H7 (cell line): ENCODE results near the gene AHCYL1. TPM values are rescaled to one million over a fixed set of nuclear protein-coding genes. Genes with fewer than 3 reads are reported as not detected.
A peak's percentile ranks its signal among the peaks of the same experiment; 100 is the strongest.

ENCODE experiments used
- DNase-seq: peaks from one replicate; pipeline ENCODE4 v3.0.0; 2012
- H3K27me3 ChIP-seq: 2 replicates; pipeline ENCODE4 v1.6.0; 2011; ENCODE audit warnings: mild to moderate bottlenecking, low read length; ENCODE audit not compliant: control insufficient read depth, insufficient read depth
- H3K36me3 ChIP-seq: replicated peaks from 2 replicates; pipeline ENCODE4 v1.5.1; 2011; ENCODE audit warnings: low read length; ENCODE audit not compliant: control insufficient read depth, insufficient read depth
- H3K4me3 ChIP-seq: 2 replicates; pipeline ENCODE4 v1.5.1; 2011; ENCODE audit warnings: low read depth, mild to moderate bottlenecking, control low read depth, low read length, moderate library complexity; ENCODE audit not compliant: insufficient read depth
- total RNA-seq: library from RNA; depleted of rRNA; stranded (reverse); fragments of >200 nt; shearing (Covaris generic); gene quantifications from 2 replicates; pipeline ENCODE4 v1.2.3, GENCODE V29; 2014; rRNA removed

The AHCYL1 gene
- total RNA-seq, 1 experiment from 2014 or later = 49.1 TPM

DNA sequence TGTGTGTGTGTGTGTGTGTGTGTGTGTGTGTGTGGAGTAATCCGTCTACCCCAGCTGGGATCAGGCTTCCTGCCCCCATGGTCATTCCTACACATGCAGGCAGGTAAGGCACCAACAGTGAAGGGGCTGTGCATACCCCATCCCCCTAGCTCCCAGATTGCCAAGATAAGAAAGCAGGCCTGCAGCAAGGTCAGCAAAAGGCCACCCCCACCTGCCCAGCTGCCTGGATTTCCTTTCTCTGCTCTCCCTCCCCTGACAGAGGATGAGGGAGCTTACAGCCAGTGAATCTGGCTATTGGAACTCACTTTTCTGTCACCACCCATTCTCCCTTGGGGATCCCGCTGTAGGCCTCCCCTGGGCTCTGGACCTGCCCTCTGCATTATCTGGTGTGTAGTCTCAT, 78.0 kb downstream of the AHCYL1 start:
- Histone ChIP-seq H3K4me3 (no peak overlapping the region), H3K27me3 (peaks cover 32% of the 10 kb centered on the region), H3K36me3 (peaks cover 9% of the 10 kb centered on the region)
- DNase-seq = no peak

- peaks cover 43% of the 10 kb centered on the region for H3K27me3 ChIP-seq
- no peak overlapping the region for H3K4me3 ChIP-seq
- peak; percentile 26 for DNase-seq
- H3K36me3 ChIP-seq = peaks cover 5% of the 10 kb centered on the region; the same call in 1 of the 2 replicates
Observed at GRCh38 chr1:110063781-110064180, 79.2 kb downstream of the AHCYL1 start.

- H3K36me3 ChIP-seq = peaks cover 4% of the 10 kb centered on the region; the same call in 1 of the 2 replicates
- no peak overlapping the region for H3K4me3 ChIP-seq
- H3K27me3 ChIP-seq = peaks cover 53% of the 10 kb centered on the region
- peak; percentile 46 for DNase-seq
Observed at GRCh38 chr1:110064576-110065337, 80.2 kb downstream of the AHCYL1 start.

DNA sequence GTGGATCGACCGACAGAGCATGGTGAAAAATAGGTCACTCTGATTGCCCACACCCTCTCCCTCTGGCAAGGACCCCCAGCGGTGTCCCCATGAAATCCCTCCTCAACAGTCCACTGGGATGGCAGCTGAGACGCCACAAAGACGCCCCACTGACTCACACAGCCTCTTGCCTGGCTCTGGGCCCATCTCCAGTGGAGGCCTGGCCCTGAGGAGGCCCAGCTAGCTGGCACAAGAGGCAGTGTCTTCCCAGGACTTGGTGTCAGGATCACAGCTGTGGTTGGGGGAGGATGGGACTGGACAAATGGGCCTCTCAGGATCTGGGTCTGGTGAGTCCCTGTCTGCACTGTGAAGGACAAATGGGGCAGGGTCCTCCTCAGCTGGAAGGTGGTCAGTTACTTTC, 81.3 kb downstream of the AHCYL1 start:
- DNase-seq = no peak
- Histone ChIP-seq H3K36me3 (peaks cover 4% of the 10 kb centered on the region; the same call in 1 of the 2 replicates), H3K4me3 (no peak overlapping the region), H3K27me3 (peaks cover 63% of the 10 kb centered on the region)

DNA sequence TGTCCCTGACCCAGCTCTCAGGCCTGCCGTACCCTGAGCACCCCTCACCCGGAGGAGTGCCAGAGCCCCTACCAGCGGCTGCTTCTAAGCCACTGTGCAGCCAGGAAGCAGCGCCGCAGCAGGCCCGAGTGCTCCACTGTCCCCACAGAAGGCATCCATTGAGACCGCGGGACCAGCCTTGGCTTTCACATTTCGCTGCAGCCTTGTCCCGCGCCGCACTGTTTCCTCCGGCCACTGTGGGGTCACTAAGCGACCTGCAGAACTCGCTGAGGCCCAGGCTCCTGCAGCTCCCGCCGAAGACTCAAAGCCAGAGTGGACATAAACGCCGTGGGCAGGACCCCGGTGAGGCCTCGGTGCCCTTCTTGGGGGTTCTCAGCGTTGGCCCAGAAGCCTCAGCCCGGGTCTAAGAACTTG, 82.9 kb downstream of the AHCYL1 start:
- H3K27me3 ChIP-seq = peaks cover 80% of the 10 kb centered on the region
- no peaks in the 10 kb centered on the region for H3K36me3 ChIP-seq
- peak; percentile 82 for DNase-seq
- peak overlapping the region; percentile 26; the same call in 1 of the 2 replicates for H3K4me3 ChIP-seq

DNA sequence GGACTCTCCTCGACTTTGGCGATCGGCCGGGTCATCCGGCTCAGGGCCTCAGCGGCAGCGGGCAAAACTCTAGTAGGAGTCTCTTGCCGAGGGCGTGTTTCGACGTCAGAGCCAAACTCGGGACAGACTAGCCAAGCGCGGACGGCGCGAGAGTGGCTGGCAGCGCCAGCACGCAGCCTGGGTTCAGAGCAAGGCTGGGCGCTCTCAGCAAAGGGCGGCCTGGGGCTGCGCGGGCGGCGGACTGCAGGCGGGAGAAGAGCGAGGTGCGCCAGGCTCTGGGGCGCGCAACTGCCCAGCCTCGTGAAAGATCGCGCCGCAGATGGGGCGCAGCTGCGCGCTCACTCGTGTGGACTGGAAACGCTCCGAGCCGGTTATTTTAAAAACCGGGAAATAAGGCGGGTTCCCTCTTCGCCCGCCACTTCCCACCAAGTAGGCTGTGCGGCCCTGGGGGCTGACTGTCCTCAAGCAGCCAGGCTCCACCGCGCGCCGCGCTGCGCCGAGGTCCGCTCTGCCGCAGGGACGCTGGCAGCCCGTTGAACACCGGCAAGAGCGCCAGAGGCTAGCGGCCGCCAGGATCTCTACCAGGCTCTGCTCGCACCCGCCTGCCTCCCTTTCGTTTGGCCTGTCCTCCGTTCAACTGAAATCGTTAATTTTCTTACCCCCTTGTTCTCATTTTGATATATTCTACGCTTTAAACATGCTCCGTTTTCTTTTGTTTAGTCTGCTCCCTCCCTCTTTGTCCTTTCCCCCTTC, 83.5 kb downstream of the AHCYL1 start:
- Histone ChIP-seq H3K27me3 (peaks cover 85% of the 10 kb centered on the region), H3K4me3 (peak overlapping the region; percentile 26), H3K36me3 (no peaks in the 10 kb centered on the region)
- DNase-seq = peak; percentile 90

GRCh38 chr1:110068646-110069403, 84.3 kb downstream of the AHCYL1 start:
- DNase-seq = peak; percentile 89
- H3K27me3 ChIP-seq = peaks cover 88% of the 10 kb centered on the region
- no peaks in the 10 kb centered on the region for H3K36me3 ChIP-seq
- H3K4me3 ChIP-seq = no peak overlapping the region

- Histone ChIP-seq H3K36me3 (no peaks in the 10 kb centered on the region), H3K4me3 (peak overlapping the region; percentile 35), H3K27me3 (peaks cover 93% of the 10 kb centered on the region)
- peak; percentile 86 for DNase-seq
Observed at GRCh38 chr1:110069404-110070281, 85.1 kb downstream of the AHCYL1 start.

DNA sequence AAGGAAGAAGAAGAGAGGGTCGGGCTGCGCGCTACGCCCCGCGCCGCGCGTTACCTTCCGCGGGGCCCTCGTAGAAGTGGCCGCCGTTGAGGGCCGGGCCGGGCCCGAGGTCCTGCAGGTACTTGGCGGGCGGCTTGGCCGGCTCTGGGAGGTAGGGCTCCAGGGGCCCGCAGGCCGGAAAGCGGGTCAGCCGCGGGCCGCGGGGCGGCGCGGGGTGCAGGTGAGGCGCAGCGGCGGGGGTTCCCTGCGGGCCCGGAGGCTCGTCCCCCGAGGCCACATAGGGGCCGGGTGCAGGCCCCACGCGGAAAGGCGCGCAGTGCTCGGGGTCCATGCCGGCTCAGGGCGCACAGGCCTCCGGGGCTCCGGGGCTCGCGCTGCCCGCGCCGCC, 85.7 kb downstream of the AHCYL1 start:
- peaks cover 92% of the 10 kb centered on the region for H3K27me3 ChIP-seq
- no peaks in the 10 kb centered on the region for H3K36me3 ChIP-seq
- peak; percentile 85 for DNase-seq
- peak overlapping the region; percentile 35 for H3K4me3 ChIP-seq

- Histone ChIP-seq H3K36me3 (no peaks in the 10 kb centered on the region), H3K27me3 (peaks cover 88% of the 10 kb centered on the region), H3K4me3 (peak within 1 kb of the TSS; percentile 35)
- peak; percentile 87 for DNase-seq
Observed at GRCh38 chr1:110070671-110071242, 86.2 kb downstream of the AHCYL1 start, which contains the start of gene ALX3. Gene ALX3, minus strand, starts transcription at chr1:110070672. Its CDS starts 60 bp downstream, at chr1:110070612.

Other genes starting within 250 kb of the AHCYL1 start
- 24.7 and 27.3 TPM in 2 replicates for gene GSTM3, start 243.7 kb upstream of the AHCYL1 start, total RNA-seq
- not detected in 2 replicates for gene EPS8L3, start 220.8 kb upstream of the AHCYL1 start, total RNA-seq
- gene CSF1, start 73.9 kb upstream of the AHCYL1 start, total RNA-seq = 5.5 and 6.9 TPM in 2 replicates
- 55.6 and 65.8 TPM in 2 replicates for gene STRIP1, start 49.9 kb downstream of the AHCYL1 start, total RNA-seq
- gene ALX3, start 85.9 kb downstream of the AHCYL1 start, total RNA-seq = 0.35 TPM in 1 of 2 replicates, not detected in the other
- gene UBL4B, start 127.7 kb downstream of the AHCYL1 start, total RNA-seq = not detected in 2 replicates
- gene SLC6A17, start 165.7 kb downstream of the AHCYL1 start, total RNA-seq = 0.17 and 0.22 TPM in 2 replicates
- 3.3 and 8.6 TPM in 2 replicates for gene KCNC4, start 225.5 kb downstream of the AHCYL1 start, total RNA-seq